K562 (cell line): ENCODE results near the gene SLC26A1. TPM values are rescaled to one million over a fixed set of nuclear protein-coding genes. Genes with fewer than 3 reads are reported as not detected.
A peak's percentile ranks its signal among the peaks of the same experiment; 100 is the strongest.

Experiments
- HLTF ChIP-seq: fragments of 450-650 bp; IDR thresholded peaks from 2 replicates; pipeline ENCODE4 v1.6.1; 2016
- NR4A1 ChIP-seq, 2 experiments: fragments of 250-450 bp in 1 of 2; fragments of 450-650 bp in 1 of 2; sonication (Bioruptor Pico) in 1 of 2; IDR thresholded peaks; 2 replicates each; pipeline versions ENCODE4 v1.4.0 to v1.6.1; 2016 to 2020; ENCODE audit warnings: mild to moderate bottlenecking in 2 of 2, missing compliant biosample characterization in 1 of 2, missing genetic modification characterization in 1 of 2, moderate library complexity in 1 of 2
- NUFIP1 ChIP-seq: fragments of 450-650 bp; IDR thresholded peaks from 2 replicates; pipeline ENCODE4 v1.6.1; 2018; ENCODE audit not compliant: partially characterized antibody
- RBM34 ChIP-seq: fragments of 200-400 bp; formaldehyde crosslinking; IDR thresholded peaks from 2 replicates; pipeline ENCODE4 v1.6.1; 2018; ENCODE audit warnings: low read length, borderline replicate concordance; ENCODE audit not compliant: insufficient read depth
- SMARCC2 ChIP-seq: fragments of 450-650 bp; IDR thresholded peaks from 2 replicates; pipeline ENCODE4 v1.6.1; 2017; ENCODE audit warnings: antibody characterized with exemption, moderate library complexity, mild to moderate bottlenecking, low read depth
- TFAM ChIP-seq: fragments of 250-450 bp; sonication (Bioruptor Pico); conservative IDR thresholded peaks from 2 replicates; pipeline ENCODE4 v1.5.0; 2021; ENCODE audit warnings: mild to moderate bottlenecking, moderate library complexity
- polyA plus RNA-seq, 8 experiments: library from polyadenylated mRNA; depleted of rRNA in 4 of 8; stranded (reverse) in 5 of 8; unstranded in 3 of 8; fragments of >200 nt; fragmentation: Nextera tagmentation in 2 of 8; fragmentation: Illumina TruSeq in 1 of 8; extraction: Ambion mirVana in 2 of 8; extraction: Trizol in 1 of 8; gene quantifications; 2 replicates each; pipeline versions ENCODE4 v1.2.1 to v1.2.3, GENCODE V29; 2011 to 2014; ENCODE audit warnings: inconsistent platforms in 1 of 8, missing spikeins in 1 of 8
- total RNA-seq, 7 experiments: library from RNA; depleted of rRNA in 6 of 7; stranded (reverse); fragments of >200 nt in 6 of 7; fragmentation: Illumina TruSeq in 2 of 7; extraction: Trizol in 2 of 7; gene quantifications; 2 replicates each; pipeline versions ENCODE4 v1.2.1 to v1.2.3, GENCODE V29; 2011 to 2021; ENCODE audit warnings: low replicate concordance in 1 of 7
- TF ChIP-seq, protein P1 (sequence below), 2 experiments: fragments of 450-650 bp; IDR thresholded peaks; 2 replicates each; pipeline ENCODE4 v1.6.1; 2016; ENCODE audit warnings: mild to moderate bottlenecking in 2 of 2, borderline replicate concordance in 1 of 2, low read depth in 1 of 2, moderate library complexity in 1 of 2
- TF ChIP-seq, protein P2 (sequence below): sonication (generic); formaldehyde crosslinking; IDR thresholded peaks from 2 replicates; pipeline ENCODE4 v1.8.1; 2023; ENCODE audit warnings: mild to moderate bottlenecking, missing genetic modification reagents, moderate library complexity
- TF ChIP-seq, protein P3 (sequence below): sonication (generic); formaldehyde crosslinking; IDR thresholded peaks from 2 replicates; pipeline ENCODE4 v1.8.0; 2022; ENCODE audit warnings: mild to moderate bottlenecking, missing genetic modification reagents
- TF ChIP-seq, protein P4 (sequence below): sonication (generic); formaldehyde crosslinking; IDR thresholded peaks from 2 replicates; pipeline ENCODE4 v1.8.0; 2023; ENCODE audit warnings: mild to moderate bottlenecking, missing genetic modification reagents
- TF ChIP-seq, protein P5 (sequence below): fragments of 450-650 bp; formaldehyde crosslinking; IDR thresholded peaks from 2 replicates; pipeline ENCODE4 v1.4.0; 2020; ENCODE audit warnings: mild to moderate bottlenecking, mixed read lengths

Gene SLC26A1
- total and polyA plus RNA-seq, 9 of the 15 experiments (the other 6 are each of a cell fraction or from before 2014, with no cell fraction given): 0.11 to 4.2 (median 0.95) TPM

DNA sequence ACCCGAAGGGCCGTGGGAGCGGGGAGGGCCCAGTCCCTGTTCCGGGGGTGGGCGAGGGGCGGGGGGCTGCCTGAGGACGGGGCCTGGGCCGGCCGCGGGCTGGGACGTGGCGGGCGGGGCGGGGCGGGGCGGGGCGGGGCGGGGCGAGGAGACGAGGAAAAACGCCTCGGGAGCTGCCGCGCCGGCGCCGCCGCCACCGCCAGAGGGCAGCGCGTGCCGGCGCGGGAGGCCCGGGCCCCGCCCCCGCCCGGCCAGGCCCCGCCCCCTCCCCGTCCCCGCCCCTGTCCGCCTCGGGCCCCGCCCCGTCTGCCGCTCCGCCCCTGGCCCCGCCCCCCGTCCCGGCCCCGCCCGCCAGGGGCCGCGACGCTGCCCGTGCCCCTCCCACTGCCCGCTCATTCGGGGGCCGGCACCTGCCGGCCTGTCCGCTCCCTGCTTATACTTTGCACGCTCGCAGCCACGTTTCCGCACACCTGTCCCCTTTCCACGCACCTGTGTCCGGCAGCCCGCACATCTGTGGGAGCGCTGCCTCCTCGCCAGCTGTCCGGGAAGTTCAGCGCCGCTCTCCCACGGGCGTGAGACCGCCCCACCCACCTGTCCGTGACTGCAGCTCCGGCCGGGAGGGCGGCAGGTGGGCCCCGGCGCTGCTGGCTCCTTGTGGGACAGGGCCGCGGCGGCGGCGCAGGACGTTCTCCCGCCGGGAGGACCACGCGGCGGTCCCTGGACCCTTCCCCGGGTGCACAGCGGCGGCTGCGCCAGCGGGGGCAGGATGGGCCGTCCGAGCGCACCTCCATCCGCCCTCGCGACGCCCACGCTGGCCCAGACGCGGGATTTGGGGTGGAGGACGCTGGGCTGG, 16.6 kb upstream of the SLC26A1 start (continued):
- TF ChIP-seq, protein P1, sequence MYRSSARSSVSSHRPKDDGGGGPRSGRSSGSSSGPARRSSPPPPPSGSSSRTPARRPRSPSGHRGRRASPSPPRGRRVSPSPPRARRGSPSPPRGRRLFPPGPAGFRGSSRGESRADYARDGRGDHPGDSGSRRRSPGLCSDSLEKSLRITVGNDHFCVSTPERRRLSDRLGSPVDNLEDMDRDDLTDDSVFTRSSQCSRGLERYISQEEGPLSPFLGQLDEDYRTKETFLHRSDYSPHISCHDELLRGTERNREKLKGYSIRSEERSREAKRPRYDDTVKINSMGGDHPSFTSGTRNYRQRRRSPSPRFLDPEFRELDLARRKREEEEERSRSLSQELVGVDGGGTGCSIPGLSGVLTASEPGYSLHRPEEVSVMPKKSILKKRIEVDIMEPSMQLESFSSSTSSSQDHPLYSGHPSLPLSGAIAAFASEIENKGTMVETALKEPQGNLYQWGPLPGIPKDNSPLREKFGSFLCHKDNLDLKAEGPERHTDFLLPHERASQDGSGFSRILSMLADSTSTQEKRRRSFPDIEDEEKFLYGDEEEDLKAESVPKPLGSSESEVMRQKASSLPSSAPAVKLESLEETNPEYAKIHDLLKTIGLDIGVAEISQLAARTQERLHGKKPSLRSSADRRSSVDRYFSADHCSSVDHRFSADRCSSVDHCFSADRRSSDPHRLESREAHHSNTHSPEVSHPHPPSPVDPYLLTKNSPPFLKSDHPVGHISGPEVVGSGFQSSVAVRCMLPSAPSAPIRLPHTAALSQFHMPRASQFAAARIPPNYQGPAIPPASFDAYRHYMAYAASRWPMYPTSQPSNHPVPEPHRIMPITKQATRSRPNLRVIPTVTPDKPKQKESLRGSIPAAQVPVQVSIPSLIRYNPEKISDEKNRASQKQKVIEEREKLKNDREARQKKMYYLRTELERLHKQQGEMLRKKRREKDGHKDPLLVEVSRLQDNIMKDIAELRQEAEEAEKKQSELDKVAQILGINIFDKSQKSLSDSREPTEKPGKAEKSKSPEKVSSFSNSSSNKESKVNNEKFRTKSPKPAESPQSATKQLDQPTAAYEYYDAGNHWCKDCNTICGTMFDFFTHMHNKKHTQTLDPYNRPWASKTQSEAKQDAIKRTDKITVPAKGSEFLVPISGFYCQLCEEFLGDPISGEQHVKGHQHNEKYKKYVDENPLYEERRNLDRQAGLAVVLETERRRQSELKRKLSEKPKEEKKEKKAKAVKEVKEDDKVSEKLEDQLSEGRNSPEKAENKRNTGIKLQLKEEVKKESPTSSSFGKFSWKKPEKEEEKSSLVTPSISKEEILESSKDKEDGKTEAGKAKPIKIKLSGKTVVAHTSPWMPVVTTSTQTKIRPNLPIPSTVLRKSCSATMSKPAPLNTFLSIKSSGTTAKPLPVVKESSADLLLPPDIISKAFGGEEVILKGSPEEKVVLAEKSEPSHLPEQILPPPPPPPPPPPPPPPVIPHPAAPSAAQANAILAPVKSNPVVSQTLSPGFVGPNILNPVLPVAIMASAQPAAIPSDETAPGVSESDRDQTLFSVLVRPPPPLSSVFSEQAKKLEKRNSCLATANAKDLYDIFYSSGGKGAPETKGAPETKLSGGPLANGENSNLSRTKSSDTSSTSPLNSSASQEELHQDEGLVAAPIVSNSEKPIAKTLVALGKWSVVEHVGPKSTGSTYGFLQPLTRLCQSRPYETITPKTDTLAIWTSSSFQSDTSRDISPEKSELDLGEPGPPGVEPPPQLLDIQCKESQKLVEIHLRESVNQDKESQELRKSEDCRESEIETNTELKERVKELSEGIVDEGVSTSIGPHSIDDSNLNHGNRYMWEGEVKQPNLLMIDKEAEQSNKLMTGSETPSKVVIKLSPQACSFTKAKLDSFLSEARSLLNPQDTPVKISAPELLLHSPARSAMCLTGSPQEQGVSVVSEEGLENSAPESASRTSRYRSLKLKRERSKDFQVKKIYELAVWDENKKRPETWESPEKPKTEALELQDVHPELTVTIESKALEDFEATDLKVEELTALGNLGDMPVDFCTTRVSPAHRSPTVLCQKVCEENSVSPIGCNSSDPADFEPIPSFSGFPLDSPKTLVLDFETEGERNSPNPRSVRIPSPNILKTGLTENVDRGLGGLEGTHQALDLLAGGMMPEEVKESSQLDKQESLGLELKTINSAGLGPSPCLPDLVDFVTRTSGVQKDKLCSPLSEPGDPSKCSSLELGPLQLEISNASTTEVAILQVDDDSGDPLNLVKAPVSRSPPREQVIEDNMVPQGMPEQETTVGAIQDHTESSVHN (IDR thresholded peaks at IDR 0.05; ENCODE audit: borderline replicate concordance in 1 of 2, low read depth in 1 of 2): no peak
- TF ChIP-seq, protein P2, sequence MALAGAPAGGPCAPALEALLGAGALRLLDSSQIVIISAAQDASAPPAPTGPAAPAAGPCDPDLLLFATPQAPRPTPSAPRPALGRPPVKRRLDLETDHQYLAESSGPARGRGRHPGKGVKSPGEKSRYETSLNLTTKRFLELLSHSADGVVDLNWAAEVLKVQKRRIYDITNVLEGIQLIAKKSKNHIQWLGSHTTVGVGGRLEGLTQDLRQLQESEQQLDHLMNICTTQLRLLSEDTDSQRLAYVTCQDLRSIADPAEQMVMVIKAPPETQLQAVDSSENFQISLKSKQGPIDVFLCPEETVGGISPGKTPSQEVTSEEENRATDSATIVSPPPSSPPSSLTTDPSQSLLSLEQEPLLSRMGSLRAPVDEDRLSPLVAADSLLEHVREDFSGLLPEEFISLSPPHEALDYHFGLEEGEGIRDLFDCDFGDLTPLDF (CRISPR knock-in tag): peak; percentile 57; the same call in 1 of the 2 replicates
- TF ChIP-seq SMARCC2 (no peak), NR4A1 (CRISPR knock-in tag; IDR thresholded peaks at IDR 0.05) (no peak), NR4A1 (tag; IDR thresholded peaks at IDR 0.05) (no peak), NUFIP1 (no peak), TFAM (no peak), RBM34 (no peak), HLTF (no peak)
- TF ChIP-seq, protein P3, sequence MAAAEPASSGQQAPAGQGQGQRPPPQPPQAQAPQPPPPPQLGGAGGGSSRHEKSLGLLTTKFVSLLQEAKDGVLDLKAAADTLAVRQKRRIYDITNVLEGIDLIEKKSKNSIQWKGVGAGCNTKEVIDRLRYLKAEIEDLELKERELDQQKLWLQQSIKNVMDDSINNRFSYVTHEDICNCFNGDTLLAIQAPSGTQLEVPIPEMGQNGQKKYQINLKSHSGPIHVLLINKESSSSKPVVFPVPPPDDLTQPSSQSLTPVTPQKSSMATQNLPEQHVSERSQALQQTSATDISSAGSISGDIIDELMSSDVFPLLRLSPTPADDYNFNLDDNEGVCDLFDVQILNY (CRISPR knock-in tag): no peak
- TF ChIP-seq, protein P4, sequence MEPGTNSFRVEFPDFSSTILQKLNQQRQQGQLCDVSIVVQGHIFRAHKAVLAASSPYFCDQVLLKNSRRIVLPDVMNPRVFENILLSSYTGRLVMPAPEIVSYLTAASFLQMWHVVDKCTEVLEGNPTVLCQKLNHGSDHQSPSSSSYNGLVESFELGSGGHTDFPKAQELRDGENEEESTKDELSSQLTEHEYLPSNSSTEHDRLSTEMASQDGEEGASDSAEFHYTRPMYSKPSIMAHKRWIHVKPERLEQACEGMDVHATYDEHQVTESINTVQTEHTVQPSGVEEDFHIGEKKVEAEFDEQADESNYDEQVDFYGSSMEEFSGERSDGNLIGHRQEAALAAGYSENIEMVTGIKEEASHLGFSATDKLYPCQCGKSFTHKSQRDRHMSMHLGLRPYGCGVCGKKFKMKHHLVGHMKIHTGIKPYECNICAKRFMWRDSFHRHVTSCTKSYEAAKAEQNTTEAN: no peak
- TF ChIP-seq, protein P5, sequence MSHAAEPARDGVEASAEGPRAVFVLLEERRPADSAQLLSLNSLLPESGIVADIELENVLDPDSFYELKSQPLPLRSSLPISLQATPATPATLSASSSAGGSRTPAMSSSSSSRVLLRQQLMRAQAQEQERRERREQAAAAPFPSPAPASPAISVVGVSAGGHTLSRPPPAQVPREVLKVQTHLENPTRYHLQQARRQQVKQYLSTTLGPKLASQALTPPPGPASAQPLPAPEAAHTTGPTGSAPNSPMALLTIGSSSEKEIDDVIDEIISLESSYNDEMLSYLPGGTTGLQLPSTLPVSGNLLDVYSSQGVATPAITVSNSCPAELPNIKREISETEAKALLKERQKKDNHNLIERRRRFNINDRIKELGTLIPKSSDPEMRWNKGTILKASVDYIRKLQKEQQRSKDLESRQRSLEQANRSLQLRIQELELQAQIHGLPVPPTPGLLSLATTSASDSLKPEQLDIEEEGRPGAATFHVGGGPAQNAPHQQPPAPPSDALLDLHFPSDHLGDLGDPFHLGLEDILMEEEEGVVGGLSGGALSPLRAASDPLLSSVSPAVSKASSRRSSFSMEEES: no peak
